Cardiac muscle cell (in vitro differentiated cells and primary cell): ENCODE data around the gene NFATC4. TPM values are rescaled to one million over a fixed set of nuclear protein-coding genes. Genes with fewer than 3 reads are reported as not detected.

Source experiments
- DNase-seq, 2 donors: peaks; one replicate each; pipeline versions ENCODE4 v3.0.0 to v3.0.0-alpha.2; 2010 to 2017; ENCODE audit warnings: low read depth in 1 of 2, low spot score in 1 of 2
- H3K27ac ChIP-seq: fragments of 200-600 bp; sonication (generic); 2 replicates; pipeline ENCODE4 v1.5.1; 2016
- H3K27me3 ChIP-seq: fragments of 200-600 bp; sonication (generic); 2 replicates; pipeline ENCODE4 v1.6.0; 2016; ENCODE audit warnings: control low read depth
- H3K36me3 ChIP-seq: fragments of 200-600 bp; sonication (generic); 2 replicates; pipeline ENCODE4 v1.5.1; 2016; ENCODE audit warnings: control low read depth
- H3K4me1 ChIP-seq: fragments of 200-600 bp; sonication (generic); 2 replicates; pipeline ENCODE4 v1.8.1; 2017; ENCODE audit warnings: low read depth, mild to moderate bottlenecking, mixed run types
- H3K4me3 ChIP-seq: fragments of 200-600 bp; sonication (generic); 2 replicates; pipeline ENCODE4 v1.5.1; 2016; ENCODE audit warnings: mild to moderate bottlenecking
- H3K9me3 ChIP-seq: fragments of 200-600 bp; sonication (generic); 2 replicates; pipeline ENCODE4 v1.5.1; 2017; ENCODE audit warnings: low read depth, mild to moderate bottlenecking, control low read depth
- CTCF ChIP-seq: IDR thresholded peaks from 2 replicates; pipeline ENCODE4 v1.5.1; 2012; ENCODE audit warnings: low read depth, mild to moderate bottlenecking, low read length
- polyA plus RNA-seq: library from polyadenylated mRNA; unstranded; fragments of >200 nt; fragmentation: Nextera tagmentation; extraction: Ambion mirVana; gene quantifications from 2 replicates; pipeline ENCODE4 v1.2.1, GENCODE V29; 2016
- total RNA-seq: library from RNA; depleted of rRNA; stranded (reverse); fragments of >200 nt; gene quantifications from 2 replicates; pipeline ENCODE4 v1.2.3, GENCODE V29; 2016

NFATC4 gene
- total and polyA plus RNA-seq, 2 experiments from 2014 or later = 83.2 to 117 TPM

GRCh38 chr14:24398653-24399446 is 30.9 kb downstream of the NFATC4 start, which contains the start of gene NYNRIN:
TSS of gene NYNRIN (plus strand) at chr14:24399003. CDS start at chr14:24399247, 244 bp downstream.
- no peaks in the 10 kb centered on the region for H3K27me3 ChIP-seq
- H3K4me3 ChIP-seq = peak within 1 kb of the TSS; percentile 61
- peaks cover 35% of the 10 kb centered on the region for H3K4me1 ChIP-seq
- TF ChIP-seq CTCF = no peak
- H3K36me3 ChIP-seq = no peaks in the 10 kb centered on the region
- H3K27ac ChIP-seq = peak within 1 kb of the TSS; percentile 69
- no peaks in the 10 kb centered on the region for H3K9me3 ChIP-seq
- peak; percentile 79 to 82 for DNase-seq

GRCh38 chr14:24399447-24399822 is 31.5 kb downstream of the NFATC4 start:
- Histone ChIP-seq H3K4me1 (peaks cover 31% of the 10 kb centered on the region), H3K4me3 (peak overlapping the region; percentile 61), H3K9me3 (no peaks in the 10 kb centered on the region), H3K27ac (peak overlapping the region; percentile 69), H3K27me3 (no peaks in the 10 kb centered on the region), H3K36me3 (no peaks in the 10 kb centered on the region)
- no peak for TF ChIP-seq CTCF
- no peak for DNase-seq

- no peak for TF ChIP-seq CTCF
- Histone ChIP-seq H3K4me3 (peak overlapping the region; percentile 61), H3K9me3 (no peaks in the 10 kb centered on the region), H3K36me3 (no peaks in the 10 kb centered on the region), H3K27ac (no peak overlapping the region), H3K4me1 (peaks cover 31% of the 10 kb centered on the region), H3K27me3 (no peaks in the 10 kb centered on the region)
- DNase-seq = no peak
These were observed 32.2 kb downstream of the NFATC4 start for GRCh38 chr14:24399999-24400718.

GRCh38 chr14:24401810-24402702 is 34.1 kb downstream of the NFATC4 start:
- H3K36me3 ChIP-seq = no peaks in the 10 kb centered on the region
- no peak for TF ChIP-seq CTCF
- H3K4me3 ChIP-seq = no peak overlapping the region
- no peaks in the 10 kb centered on the region for H3K9me3 ChIP-seq
- no peak overlapping the region for H3K27ac ChIP-seq
- peaks cover 31% of the 10 kb centered on the region for H3K4me1 ChIP-seq
- DNase-seq = no peak
- no peaks in the 10 kb centered on the region for H3K27me3 ChIP-seq

GRCh38 chr14:24403294-24403998 is 35.5 kb downstream of the NFATC4 start:
- Histone ChIP-seq H3K4me1 (peaks cover 23% of the 10 kb centered on the region), H3K9me3 (no peaks in the 10 kb centered on the region), H3K4me3 (no peak overlapping the region), H3K36me3 (no peaks in the 10 kb centered on the region), H3K27me3 (no peaks in the 10 kb centered on the region), H3K27ac (no peak overlapping the region)
- peak in 1 of 2 donors; percentile 47 for DNase-seq
- TF ChIP-seq CTCF = no peak
